ENCODE measurements around the gene LRP5. TPM values are rescaled to one million over a fixed set of nuclear protein-coding genes. Genes with fewer than 3 reads are reported as not detected.

The LRP5 gene
- total RNA-seq, 2 donors from 2014 or later = 48.3 to 57.1 TPM

GRCh38 chr11:68293708-68294107 lies 18.7 kb upstream of the LRP5 start:
- H3K4me1 ChIP-seq (replicated peaks) = no peaks in the 10 kb centered on the region
- 79% methylated on average over 2 of the region's 2 CpGs for WGBS
- DNase-seq (ENCODE audit: low spot score) = no peak
- H3K4me3 ChIP-seq = no peak overlapping the region
- no peak overlapping the region for H3K27ac ChIP-seq
- no peaks in the 10 kb centered on the region for H3K9me3 ChIP-seq
- no peaks in the 10 kb centered on the region for H3K36me3 ChIP-seq
- no peak for TF ChIP-seq POLR2A (IDR thresholded peaks at IDR 0.05)
- no peak for TF ChIP-seq POLR2AphosphoS5 (IDR thresholded peaks at IDR 0.05)
- no peak for TF ChIP-seq CTCF (IDR thresholded peaks at IDR 0.05)
- intact Hi-C loops (cut with DNase I) = no loop called here
- no peaks in the 10 kb centered on the region for H3K27me3 ChIP-seq (replicated peaks; ENCODE audit: insufficient read depth)

GRCh38 chr11:68295271-68295670 lies 17.1 kb upstream of the LRP5 start:
- DNase-seq (ENCODE audit: low spot score) = no peak
- H3K36me3 ChIP-seq = no peaks in the 10 kb centered on the region
- H3K27ac ChIP-seq = no peak overlapping the region
- no peaks in the 10 kb centered on the region for H3K27me3 ChIP-seq (replicated peaks; ENCODE audit: insufficient read depth)
- TF ChIP-seq POLR2AphosphoS5 (IDR thresholded peaks at IDR 0.05) = no peak
- TF ChIP-seq POLR2A (IDR thresholded peaks at IDR 0.05) = no peak
- TF ChIP-seq CTCF (IDR thresholded peaks at IDR 0.05) = no peak
- 94% methylated on average over 1 of the region's 1 CpG for WGBS
- no peak overlapping the region for H3K4me3 ChIP-seq
- H3K9me3 ChIP-seq = no peaks in the 10 kb centered on the region
- no peaks in the 10 kb centered on the region for H3K4me1 ChIP-seq (replicated peaks)
- intact Hi-C loops (cut with DNase I) = no loop called here

- Histone ChIP-seq H3K36me3 (no peaks in the 10 kb centered on the region), H3K9me3 (no peaks in the 10 kb centered on the region), H3K4me1 (replicated peaks) (no peaks in the 10 kb centered on the region), H3K4me3 (no peak overlapping the region), H3K27ac (no peak overlapping the region), H3K27me3 (replicated peaks; ENCODE audit: insufficient read depth) (no peaks in the 10 kb centered on the region)
- DNase-seq (ENCODE audit: low spot score) = no peak
- 90% methylated on average over 5 of the region's 5 CpGs for whole genome bisulfite sequencing
- intact Hi-C loops (cut with DNase I) = loop anchor here (2.0 kb wide), 1 partner anchor 39 kb away; no protein-coding TSS in a partner anchor
- TF ChIP-seq POLR2A (IDR thresholded peaks at IDR 0.05) = no peak
- no peak for TF ChIP-seq CTCF (IDR thresholded peaks at IDR 0.05)
- TF ChIP-seq POLR2AphosphoS5 (IDR thresholded peaks at IDR 0.05) = no peak
Observed at GRCh38 chr11:68295940-68296339, 16.5 kb upstream of the LRP5 start.

GRCh38 chr11:68296344-68297051 lies 15.9 kb upstream of the LRP5 start:
- TF ChIP-seq CTCF (IDR thresholded peaks at IDR 0.05) (no peak), POLR2A (IDR thresholded peaks at IDR 0.05) (no peak), POLR2AphosphoS5 (IDR thresholded peaks at IDR 0.05) (no peak)
- no peaks in the 10 kb centered on the region for H3K27me3 ChIP-seq (replicated peaks; ENCODE audit: insufficient read depth)
- no peaks in the 10 kb centered on the region for H3K4me1 ChIP-seq (replicated peaks)
- no peaks in the 10 kb centered on the region for H3K36me3 ChIP-seq
- H3K4me3 ChIP-seq = no peak overlapping the region
- DNase-seq (ENCODE audit: low spot score) = no peak
- 89% methylated on average over 15 of the region's 15 CpGs for WGBS
- H3K27ac ChIP-seq = no peak overlapping the region
- intact Hi-C loops (cut with DNase I) = loop anchor here (2.0 kb wide), 1 partner anchor 40 kb away; no protein-coding TSS in a partner anchor
- H3K9me3 ChIP-seq = no peaks in the 10 kb centered on the region

- Histone ChIP-seq H3K27me3 (replicated peaks; ENCODE audit: insufficient read depth) (no peaks in the 10 kb centered on the region), H3K4me3 (no peak overlapping the region), H3K36me3 (no peaks in the 10 kb centered on the region), H3K27ac (no peak overlapping the region), H3K4me1 (replicated peaks) (no peaks in the 10 kb centered on the region), H3K9me3 (no peaks in the 10 kb centered on the region)
- DNase-seq (ENCODE audit: low spot score) = no peak
- intact Hi-C loops (cut with DNase I) = loop anchor here (2.0 kb wide), 1 partner anchor 40 kb away; no protein-coding TSS in a partner anchor
- 92% methylated on average over 6 of the region's 6 CpGs for WGBS
- TF ChIP-seq POLR2A (IDR thresholded peaks at IDR 0.05) = no peak
- TF ChIP-seq POLR2AphosphoS5 (IDR thresholded peaks at IDR 0.05) = no peak
- TF ChIP-seq CTCF (IDR thresholded peaks at IDR 0.05) = no peak
Observed at GRCh38 chr11:68297052-68297378, 15.4 kb upstream of the LRP5 start.
